HG02678 (cell line): ENCODE results near the gene TCF3.

Experiments
- ATAC-seq: cut with Tn5 transposase; IDR thresholded peaks from one replicate; pipeline ENCODE4 v1.9.1; 2021; ENCODE audit warnings: mild to moderate bottlenecking, moderate library complexity; ENCODE audit not compliant: unreplicated experiment

Gene TCF3

DNA sequence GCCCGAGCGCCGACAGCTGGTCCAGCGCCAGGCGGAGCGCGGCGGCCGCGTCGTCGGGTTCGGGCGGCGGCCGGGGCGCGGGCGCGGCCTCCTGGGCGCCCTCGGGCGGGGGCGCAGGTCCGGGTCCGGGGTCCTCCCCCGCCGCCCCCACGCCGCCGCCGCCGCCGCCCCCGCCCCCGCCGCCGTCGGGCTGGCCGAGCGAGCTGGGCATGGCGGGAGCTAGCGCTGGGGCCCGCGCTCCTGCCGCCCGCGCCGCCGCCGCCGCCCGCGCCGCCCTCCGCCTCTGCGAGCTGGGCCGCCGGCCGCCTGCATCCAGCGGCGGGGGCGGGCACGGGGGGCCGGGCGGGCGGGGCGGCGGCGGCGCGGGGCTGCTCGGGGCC, 84.6 kb downstream of the TCF3 start:
- ATAC-seq = no peak

GRCh38 chr19:1567116-1567847, 85.1 kb downstream of the TCF3 start:
- no peak for ATAC-seq

DNA sequence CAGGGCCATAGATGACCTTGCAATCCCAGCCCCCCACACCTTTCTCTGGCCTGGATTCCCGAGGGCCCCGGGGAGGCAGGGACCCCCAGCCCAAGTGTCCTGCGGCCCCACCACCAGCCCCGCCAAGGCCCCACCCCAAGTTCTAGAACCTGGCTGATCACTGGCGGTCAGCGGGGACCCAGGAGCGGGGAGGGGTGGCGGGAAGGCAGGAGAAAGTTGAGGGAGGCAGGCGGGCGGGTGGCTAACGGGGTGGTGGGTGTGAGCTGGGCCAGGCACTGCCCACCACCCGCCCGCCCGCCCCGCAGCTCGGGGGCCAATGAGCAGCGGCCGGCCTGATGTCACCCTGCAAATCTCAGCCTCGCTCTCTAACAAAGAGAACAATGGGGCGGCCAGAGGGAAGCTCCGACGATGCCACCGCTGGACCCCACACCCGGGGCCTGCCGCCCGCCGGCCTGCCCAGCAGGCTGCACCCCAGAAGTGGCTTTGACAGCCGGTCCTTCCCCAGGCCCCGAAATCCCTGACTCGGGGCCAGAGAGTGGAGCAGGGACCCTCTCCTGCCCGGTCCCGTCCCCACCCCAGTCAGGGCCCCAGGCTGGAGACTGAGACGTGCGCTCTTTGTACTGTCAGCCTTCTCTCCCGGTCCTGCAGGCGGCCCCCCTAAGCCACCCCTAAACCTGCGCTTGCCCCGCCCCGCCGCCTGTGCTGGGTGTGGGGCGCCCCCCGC, 85.9 kb downstream of the TCF3 start:
- no peak for ATAC-seq

- no peak for ATAC-seq
Observed at GRCh38 chr19:1563251-1563650, 89.2 kb downstream of the TCF3 start.

GRCh38 chr19:1561236-1561842, 91.1 kb downstream of the TCF3 start:
- no peak for ATAC-seq

- ATAC-seq = no peak
Observed at GRCh38 chr19:1560286-1560882, 92.0 kb downstream of the TCF3 start.
